SKM-1 treated with dmso at 0.1 percent for 144 hours (cell line): ENCODE results near the gene CTBP2.

Experiments used
- DNase-seq: peaks from one replicate; lab custom pipeline; 2025; ENCODE audit not compliant: unreplicated experiment; lab: John Stamatoyannopoulos, UW

CTBP2 gene

DNA sequence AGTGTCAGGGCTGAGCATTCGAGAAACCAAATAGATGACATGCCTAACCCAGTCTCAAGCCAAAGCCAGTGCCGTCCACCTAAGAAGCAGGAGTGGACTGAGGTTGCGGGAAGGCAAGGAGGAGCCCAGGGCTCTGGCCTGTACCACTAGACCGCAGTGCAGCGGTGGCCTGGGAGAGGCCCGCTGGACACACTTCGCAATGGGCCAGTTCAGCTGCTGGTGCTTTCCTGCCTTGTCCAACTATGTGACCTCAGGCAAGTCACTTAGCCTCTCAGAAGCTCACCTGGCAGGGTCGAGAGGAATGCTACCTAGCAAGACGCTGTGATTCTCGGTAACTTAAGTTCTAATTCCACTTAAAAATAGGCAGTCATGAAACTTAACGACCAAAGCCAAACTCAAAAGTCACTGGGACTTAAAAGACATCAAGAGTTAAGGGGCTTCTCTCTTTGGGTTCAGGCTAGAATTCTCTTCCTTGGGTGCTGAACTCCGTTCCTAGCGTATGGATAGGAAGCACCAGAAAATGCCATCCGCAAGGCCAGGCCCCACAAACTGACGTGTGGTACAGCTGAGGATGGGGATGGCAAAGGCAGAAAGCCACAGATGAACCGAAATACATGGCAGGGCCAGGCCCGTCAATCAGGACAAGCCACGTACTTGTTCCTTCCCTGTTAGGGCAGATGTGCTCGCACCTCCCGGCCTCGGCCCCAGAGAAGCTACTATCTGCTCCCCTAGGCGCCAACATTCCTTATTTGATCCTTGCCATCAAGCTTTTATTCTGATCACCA, 34.2 kb downstream of the CTBP2 start:
- DNase-seq, result no peak

GRCh38 chr10:125124907-125125306, 35.5 kb downstream of the CTBP2 start:
- no peak for DNase-seq

GRCh38 chr10:125124115-125124487, 36.3 kb downstream of the CTBP2 start:
- no peak for DNase-seq

- DNase-seq, result no peak
Observed at GRCh38 chr10:125123476-125124114, 36.8 kb downstream of the CTBP2 start.

- DNase-seq, result no peak
Observed at GRCh38 chr10:125122566-125122965, 37.8 kb downstream of the CTBP2 start.

GRCh38 chr10:125121003-125121402, 39.4 kb downstream of the CTBP2 start:
- DNase-seq, result no peak

GRCh38 chr10:125120053-125120710, 40.2 kb downstream of the CTBP2 start:
- no peak for DNase-seq

GRCh38 chr10:125118701-125119100, 41.7 kb downstream of the CTBP2 start:
- DNase-seq, result no peak

DNA sequence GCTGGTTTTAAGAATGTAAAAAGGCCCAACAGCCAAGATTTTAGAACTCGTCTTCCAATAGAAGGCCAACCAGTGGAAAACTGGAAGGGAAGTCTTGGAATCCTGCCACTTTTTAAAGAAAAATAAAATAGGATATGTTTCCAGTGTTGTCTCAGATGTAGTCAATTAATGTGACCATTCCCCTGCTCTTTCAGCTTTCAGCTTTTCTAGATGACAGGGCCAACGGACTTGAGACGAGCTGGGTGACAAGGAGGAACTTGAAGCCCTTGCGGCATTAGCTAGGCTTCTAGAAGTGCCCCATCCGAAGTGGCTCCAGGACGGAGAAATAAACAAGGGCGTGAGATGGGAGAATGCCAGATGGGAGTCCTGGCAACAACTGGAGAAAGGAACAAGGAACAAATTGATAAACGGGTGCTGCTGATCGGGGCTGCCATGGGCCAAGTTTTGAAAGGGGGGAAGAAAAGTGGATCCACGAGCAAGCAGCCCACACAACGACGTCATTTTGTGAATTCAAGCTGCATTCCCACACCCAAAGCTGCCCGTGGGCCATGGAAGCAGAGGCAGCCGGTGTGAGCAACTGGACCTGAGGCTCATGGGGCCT, 42.3 kb downstream of the CTBP2 start:
- no peak for DNase-seq

DNA sequence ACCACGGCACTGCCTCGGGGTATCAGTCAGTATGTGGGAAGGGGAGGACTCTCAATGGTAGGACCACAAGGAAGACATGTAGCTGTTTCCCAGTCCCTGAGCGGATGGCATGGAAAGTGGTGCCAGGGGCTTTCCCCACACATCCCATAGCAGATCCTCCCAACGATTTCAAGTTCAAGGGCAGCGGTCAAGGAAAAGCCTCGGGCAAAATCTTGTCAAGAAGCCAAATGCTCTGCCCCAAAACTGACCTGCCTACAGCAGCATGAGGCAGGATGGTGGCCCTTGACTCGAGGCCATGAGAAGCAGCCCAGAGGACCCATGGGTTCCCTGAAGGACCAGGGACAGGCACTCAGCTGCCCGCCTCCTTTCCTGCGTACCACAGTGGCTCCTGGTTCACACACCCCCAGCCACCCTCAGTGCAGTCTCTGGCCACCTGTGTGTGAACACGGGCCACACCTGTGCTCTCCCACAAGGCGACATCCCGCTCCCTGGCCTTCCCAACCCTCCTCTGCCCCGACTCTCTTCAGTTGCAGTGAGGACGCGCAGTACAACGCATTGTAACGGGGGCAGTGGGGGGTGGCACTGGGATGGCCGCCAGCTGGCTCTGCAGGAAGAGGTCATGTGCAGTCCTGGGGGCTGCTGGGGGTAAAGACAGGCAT, 43.6 kb downstream of the CTBP2 start:
- no peak for DNase-seq

- DNase-seq, result no peak
Observed at GRCh38 chr10:125116041-125116649, 44.2 kb downstream of the CTBP2 start.

- no peak for DNase-seq
Observed at GRCh38 chr10:125115409-125115808, 45.0 kb downstream of the CTBP2 start.

GRCh38 chr10:125114761-125115391, 45.5 kb downstream of the CTBP2 start:
- no peak for DNase-seq

- no peak for DNase-seq
Observed at GRCh38 chr10:125113691-125114371, 46.5 kb downstream of the CTBP2 start.

DNA sequence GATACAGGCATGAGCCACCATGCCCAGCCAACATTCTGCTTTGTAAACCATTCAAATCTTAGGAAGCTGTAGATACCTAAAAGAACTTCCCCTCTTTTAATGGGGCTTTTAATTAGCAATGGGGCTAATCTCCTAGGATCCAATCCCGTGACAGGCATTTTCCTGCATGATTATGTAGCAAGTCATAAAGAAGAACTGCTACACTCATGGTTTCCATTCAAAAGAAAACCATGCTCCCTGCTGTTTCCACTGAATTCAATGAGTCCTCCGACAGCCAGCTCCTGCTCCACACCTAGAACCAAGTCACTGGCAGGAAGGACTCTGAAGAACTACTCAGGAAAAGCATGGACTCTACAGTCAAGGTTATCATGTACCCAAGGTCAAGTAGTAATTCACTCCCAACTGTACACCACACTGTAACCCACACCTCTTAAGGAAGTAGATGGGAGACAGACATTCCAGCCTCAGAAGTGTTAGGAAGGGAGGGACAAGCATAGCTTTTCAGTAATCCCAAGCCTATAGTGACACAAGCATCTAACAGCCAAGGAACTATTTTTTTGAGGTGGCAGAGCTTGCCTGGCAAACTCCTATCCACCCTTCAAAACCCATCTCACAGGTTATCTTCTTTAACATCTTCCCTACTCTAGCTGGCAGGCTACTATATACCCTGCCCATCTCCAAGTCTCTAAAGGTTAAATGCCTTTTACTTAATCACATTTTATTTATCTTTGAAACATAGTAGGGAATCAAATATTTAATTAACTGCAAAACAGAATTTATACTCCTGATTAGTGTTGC, 47.5 kb downstream of the CTBP2 start:
- no peak for DNase-seq

GRCh38 chr10:125111118-125111727, 49.1 kb downstream of the CTBP2 start:
- no peak for DNase-seq

GRCh38 chr10:125107965-125108580, 52.3 kb downstream of the CTBP2 start:
- DNase-seq, result no peak
